ENCODE measurements around the gene ALPI. TPM values are rescaled to one million over a fixed set of nuclear protein-coding genes. Genes with fewer than 3 reads are reported as not detected.
"Not testable (repeated sequence)": the region's sequence is repeated elsewhere in the genome, so short reads cannot be mapped to it uniquely, and the experiment has no call there.

ALPI gene
- total RNA-seq, 1 experiment from 2014 or later, result not detected

GRCh38 chr2:232447638-232448303 is 8.2 kb upstream of the ALPI start:
- Histone ChIP-seq H3K9me3 (no peaks in the 10 kb centered on the region), H3K4me3 (no peak overlapping the region), H3K27me3 (no peaks in the 10 kb centered on the region), H3K36me3 (no peaks in the 10 kb centered on the region)
- no peak for DNase-seq

DNA sequence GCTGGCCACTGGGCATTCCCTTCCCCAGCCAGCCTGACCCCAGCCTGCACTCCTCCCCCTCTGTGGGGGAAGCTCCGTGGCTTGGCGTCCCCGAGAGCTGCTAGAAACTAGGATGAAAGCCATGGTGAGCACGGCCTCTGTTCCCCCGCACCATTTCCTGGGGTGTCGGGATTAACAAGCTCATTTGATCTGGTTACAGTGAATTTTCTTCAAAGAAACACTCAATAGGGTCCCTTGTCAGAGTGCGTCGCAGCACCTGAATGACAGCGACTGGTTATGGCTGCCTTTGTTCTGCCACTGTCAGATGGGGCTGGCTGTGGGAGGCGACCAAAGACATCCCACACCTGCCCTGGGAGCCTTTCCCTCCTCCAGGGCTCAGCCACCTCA is 7.7 kb upstream of the ALPI start:
- DNase-seq, result no peak
- Histone ChIP-seq H3K36me3 (no peaks in the 10 kb centered on the region), H3K4me3 (no peak overlapping the region), H3K27me3 (no peaks in the 10 kb centered on the region), H3K9me3 (no peaks in the 10 kb centered on the region)

DNA sequence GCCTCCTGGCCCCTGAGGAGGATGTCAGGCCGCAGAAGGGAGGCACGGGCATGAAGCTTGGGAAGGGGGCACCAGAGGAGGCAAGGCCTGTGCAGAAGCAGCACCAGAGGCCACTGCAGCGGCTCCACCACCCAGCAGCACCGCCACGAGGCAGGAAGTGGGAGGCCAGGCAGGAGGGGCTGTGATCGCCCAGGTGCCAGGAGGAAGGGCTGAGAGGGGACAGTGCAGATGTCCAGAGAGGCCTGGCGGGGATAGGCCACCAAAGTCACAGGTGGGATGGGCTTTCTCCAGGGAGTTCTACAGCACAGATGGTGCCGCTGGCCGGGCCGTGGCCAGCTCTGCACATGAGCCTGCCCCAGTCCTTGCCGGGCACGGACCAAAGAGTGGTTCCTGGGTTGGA is 6.0 kb upstream of the ALPI start:
- H3K4me3 ChIP-seq, result no peak overlapping the region
- DNase-seq, result no peak
- H3K27me3 ChIP-seq, result no peaks in the 10 kb centered on the region
- no peaks in the 10 kb centered on the region for H3K36me3 ChIP-seq
- no peaks in the 10 kb centered on the region for H3K9me3 ChIP-seq

- DNase-seq, H3K9me3 ChIP-seq, H3K27me3 ChIP-seq, H3K36me3 ChIP-seq, H3K4me3 ChIP-seq: not testable (repeated sequence)
Observed at GRCh38 chr2:232451645-232452044, 4.3 kb upstream of the ALPI start.

DNA sequence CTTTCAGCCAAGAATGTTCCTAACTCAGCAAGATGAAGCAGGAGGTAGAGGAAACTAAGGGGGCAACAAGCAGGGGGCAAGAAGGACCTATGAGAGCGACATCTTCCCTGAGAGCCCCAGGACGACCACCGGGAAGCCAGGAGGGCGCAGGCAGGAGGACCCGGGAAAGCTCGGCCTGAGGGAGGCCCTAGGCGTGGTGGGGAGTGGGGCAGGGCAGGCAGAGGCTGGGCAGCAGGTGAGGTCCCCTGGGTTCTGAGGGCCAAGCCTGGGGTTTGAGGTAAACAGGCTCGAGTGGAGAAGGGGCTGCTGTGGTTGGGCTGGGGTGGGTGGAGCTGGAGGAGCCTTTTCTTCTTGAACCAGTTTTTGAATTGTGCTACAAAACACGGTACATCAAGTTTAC is 1.3 kb upstream of the ALPI start:
- Histone ChIP-seq H3K9me3 (no peaks in the 10 kb centered on the region), H3K27me3 (no peaks in the 10 kb centered on the region)

DNA sequence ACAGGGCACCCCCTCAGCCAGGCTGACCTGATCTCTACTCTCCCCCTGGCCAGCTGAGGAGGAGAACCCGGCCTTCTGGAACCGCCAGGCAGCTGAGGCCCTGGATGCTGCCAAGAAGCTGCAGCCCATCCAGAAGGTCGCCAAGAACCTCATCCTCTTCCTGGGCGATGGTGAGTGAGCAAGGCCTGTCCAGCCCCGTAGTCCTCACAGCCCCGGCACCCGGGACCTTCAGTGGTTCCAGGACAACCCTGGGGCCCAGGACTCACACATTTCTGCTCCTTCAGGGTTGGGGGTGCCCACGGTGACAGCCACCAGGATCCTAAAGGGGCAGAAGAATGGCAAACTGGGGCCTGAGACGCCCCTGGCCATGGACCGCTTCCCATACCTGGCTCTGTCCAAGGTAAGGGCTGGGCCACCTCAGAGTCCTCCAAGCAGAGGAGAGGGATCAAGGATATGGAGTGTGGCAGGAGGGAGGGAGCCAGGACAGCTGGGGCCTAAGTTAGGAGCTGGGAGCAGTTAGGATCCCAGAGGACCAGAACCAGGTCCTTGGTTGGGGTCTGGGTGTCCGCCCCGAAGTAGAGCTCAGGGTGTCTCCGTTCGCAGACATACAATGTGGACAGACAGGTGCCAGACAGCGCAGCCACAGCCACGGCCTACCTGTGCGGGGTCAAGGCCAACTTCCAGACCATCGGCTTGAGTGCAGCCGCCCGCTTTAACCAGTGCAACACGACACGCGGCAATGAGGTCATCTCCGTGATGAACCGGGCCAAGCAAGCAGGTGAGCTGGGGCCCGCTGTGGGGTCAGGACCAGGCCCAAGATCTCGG is 555 bp downstream of the ALPI start:
- no peak overlapping the region for H3K4me3 ChIP-seq
- H3K36me3 ChIP-seq, result no peaks in the 10 kb centered on the region
- H3K27me3 ChIP-seq, result no peaks in the 10 kb centered on the region
- no peak for DNase-seq
- no peaks in the 10 kb centered on the region for H3K9me3 ChIP-seq

More for the DNA sequence above, 1.3 kb upstream of the ALPI start:
- no peaks in the 10 kb centered on the region for H3K36me3 ChIP-seq
- H3K4me3 ChIP-seq, result no peak overlapping the region
- no peak for DNase-seq

GRCh38 chr2:232457121-232458011 is 1.4 kb downstream of the ALPI start:
- H3K27me3 ChIP-seq, result no peaks in the 10 kb centered on the region
- no peak overlapping the region for H3K4me3 ChIP-seq
- H3K36me3 ChIP-seq, result no peaks in the 10 kb centered on the region
- DNase-seq, result no peak
- H3K9me3 ChIP-seq, result no peaks in the 10 kb centered on the region

DNA sequence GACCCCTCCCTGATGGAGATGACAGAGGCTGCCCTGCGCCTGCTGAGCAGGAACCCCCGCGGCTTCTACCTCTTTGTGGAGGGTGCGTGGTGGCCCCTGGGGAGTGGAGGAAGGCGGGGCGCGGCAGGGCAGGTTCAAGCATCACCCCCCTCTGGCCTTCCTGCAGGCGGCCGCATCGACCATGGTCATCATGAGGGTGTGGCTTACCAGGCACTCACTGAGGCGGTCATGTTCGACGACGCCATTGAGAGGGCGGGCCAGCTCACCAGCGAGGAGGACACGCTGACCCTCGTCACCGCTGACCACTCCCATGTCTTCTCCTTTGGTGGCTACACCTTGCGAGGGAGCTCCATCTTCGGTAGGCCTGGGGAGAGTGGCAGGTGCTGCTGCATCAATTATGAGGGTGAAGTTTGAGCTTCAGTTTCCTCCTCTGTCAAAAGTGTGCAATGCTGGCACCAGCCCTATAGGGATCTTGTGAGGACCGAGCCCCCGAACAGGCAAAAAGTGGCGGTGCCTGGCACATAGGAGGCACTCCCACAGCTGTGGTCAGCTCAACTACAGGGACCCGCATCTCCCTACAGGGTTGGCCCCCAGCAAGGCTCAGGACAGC is 2.2 kb downstream of the ALPI start:
- Histone ChIP-seq H3K36me3 (no peaks in the 10 kb centered on the region), H3K9me3 (no peaks in the 10 kb centered on the region), H3K27me3 (no peaks in the 10 kb centered on the region), H3K4me3 (no peak overlapping the region)
- DNase-seq, result no peak

DNA sequence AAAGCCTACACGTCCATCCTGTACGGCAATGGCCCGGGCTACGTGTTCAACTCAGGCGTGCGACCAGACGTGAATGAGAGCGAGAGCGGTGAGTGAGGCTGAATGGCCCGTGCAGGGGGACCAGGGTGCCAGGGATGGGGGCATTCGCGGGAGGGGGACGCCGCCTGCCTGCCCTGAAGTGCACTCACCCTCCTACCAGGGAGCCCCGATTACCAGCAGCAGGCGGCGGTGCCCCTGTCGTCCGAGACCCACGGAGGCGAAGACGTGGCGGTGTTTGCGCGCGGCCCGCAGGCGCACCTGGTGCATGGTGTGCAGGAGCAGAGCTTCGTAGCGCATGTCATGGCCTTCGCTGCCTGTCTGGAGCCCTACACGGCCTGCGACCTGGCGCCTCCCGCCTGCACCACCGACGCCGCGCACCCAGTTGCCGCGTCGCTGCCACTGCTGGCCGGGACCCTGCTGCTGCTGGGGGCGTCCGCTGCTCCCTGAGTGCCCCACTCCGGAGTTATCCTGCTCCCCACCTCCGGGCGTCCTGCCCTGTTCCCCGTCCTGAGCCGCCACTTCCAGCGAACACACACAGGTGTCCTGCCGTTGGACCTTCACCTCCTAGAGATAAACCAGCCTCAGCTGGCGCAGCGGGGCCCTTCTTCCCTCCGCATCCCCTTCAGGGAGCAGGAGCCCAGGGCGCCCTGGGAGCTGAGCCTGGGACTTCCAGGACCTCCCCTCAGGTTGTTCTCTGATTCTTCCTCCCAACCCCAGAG is 2.9 kb downstream of the ALPI start:
- Histone ChIP-seq H3K36me3 (no peaks in the 10 kb centered on the region), H3K27me3 (0 out of 2 replicates have a peak, but pooled peaks cover 2% of the 10 kb centered on the region), H3K4me3 (no peak overlapping the region), H3K9me3 (no peaks in the 10 kb centered on the region)
- no peak for DNase-seq

- Histone ChIP-seq H3K36me3 (no peaks in the 10 kb centered on the region), H3K4me3 (no peak overlapping the region), H3K27me3 (0 out of 2 replicates have a peak, but pooled peaks cover 2% of the 10 kb centered on the region), H3K9me3 (no peaks in the 10 kb centered on the region)
- no peak for DNase-seq
Observed at GRCh38 chr2:232459419-232460035, 3.6 kb downstream of the ALPI start.

DNA sequence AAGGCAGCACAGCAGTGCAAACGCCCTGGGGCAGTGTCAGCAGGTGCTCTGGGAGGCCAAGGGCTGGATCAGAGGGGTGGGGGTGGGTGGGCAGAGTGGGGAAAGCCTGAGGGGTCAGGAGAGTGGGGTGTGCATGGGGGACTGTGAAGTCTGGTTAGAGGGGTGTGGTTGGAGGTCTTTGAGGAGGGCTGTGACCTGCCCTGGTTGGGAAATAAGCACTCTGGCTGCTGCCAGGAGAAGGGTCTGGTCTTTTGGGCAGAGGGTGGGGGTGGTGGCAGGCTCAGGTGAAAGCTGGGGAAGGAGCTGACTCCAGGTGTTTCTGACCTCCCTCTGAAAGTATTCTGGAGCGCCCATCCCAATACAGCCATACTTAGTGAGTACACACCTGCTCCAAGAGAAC is 4.2 kb downstream of the ALPI start:
- no peak overlapping the region for H3K4me3 ChIP-seq

GRCh38 chr2:232463701-232464543 is 8.0 kb downstream of the ALPI start:
- DNase-seq, result no peak
- Histone ChIP-seq H3K27me3 (0 out of 2 replicates have a peak, but pooled peaks cover 2% of the 10 kb centered on the region), H3K9me3 (0 out of 2 replicates have a peak, but pooled peaks cover 4% of the 10 kb centered on the region), H3K4me3 (no peak overlapping the region), H3K36me3 (no peaks in the 10 kb centered on the region)

More for the DNA sequence above, 4.2 kb downstream of the ALPI start:
- H3K9me3 ChIP-seq, result no peaks in the 10 kb centered on the region
- 0 out of 2 replicates have a peak, but pooled peaks cover 2% of the 10 kb centered on the region for H3K27me3 ChIP-seq
- DNase-seq, result no peak
- H3K36me3 ChIP-seq, result no peaks in the 10 kb centered on the region

DNA sequence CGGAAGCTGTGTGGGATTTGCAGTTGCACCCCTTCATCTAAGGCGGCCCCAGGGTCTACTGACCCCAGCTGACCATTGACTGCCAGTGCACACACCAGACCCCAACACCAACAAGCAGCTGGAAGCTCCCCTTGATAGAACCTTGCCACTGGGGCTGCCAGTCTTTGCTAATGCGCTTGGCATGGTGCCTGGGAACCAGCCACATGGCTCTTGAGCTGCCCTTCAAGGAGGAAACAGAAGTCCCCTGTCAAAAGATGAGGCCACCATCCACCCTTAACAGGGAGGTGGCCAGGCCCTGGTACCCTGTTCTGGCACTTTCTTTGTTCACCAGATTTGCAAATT is 8.6 kb downstream of the ALPI start:
- 0 out of 2 replicates have a peak, but pooled peaks cover 4% of the 10 kb centered on the region for H3K9me3 ChIP-seq
- H3K4me3 ChIP-seq, result no peak overlapping the region
- no peak for DNase-seq
- H3K36me3 ChIP-seq, result no peaks in the 10 kb centered on the region
- H3K27me3 ChIP-seq, result 0 out of 2 replicates have a peak, but pooled peaks cover 2% of the 10 kb centered on the region

DNA sequence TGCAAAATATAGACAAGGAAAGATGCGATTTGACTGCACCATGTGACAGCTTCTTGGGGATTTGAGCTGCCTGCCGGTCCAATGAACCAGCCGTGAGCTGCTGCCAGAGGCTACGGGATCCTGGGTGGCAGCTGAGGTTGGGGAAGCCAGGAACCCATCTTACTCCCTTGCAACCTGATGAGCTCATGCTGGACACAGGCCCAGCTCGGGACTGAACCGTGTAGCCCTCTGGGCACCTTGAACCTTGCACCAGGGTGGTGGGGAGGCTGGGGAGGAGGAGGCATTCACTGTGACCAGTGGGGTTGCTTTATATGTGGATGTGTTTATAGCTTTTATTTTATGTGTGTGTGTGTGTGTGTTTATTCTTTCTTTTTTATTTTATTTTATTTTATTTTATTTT is 9.1 kb downstream of the ALPI start:
- H3K9me3 ChIP-seq, result 0 out of 2 replicates have a peak, but pooled peaks cover 4% of the 10 kb centered on the region
- H3K4me3 ChIP-seq, result no peak overlapping the region
- 0 out of 2 replicates have a peak, but pooled peaks cover 2% of the 10 kb centered on the region for H3K27me3 ChIP-seq
- no peak for DNase-seq
- no peaks in the 10 kb centered on the region for H3K36me3 ChIP-seq

DNA sequence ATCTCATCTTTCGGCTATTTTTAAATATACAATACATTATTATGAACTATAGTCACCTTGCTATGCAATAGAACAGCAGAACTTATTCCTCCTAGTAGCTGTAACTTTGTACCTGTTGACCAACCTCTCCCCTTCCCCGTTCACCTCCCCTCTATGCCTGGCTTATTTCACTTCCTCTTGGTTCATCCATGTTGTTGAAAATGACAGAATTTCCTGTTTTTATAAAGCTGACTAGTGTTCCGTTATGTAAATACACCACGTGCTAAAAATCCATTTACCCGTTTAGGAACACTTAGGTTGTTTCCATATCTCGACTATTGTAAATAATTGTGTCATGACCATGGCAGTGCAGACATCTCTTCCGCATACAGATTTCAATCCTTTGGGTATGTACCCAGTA is 10.3 kb downstream of the ALPI start:
- H3K4me3 ChIP-seq, result no peak overlapping the region
- H3K9me3 ChIP-seq, result 0 out of 2 replicates have a peak, but pooled peaks cover 4% of the 10 kb centered on the region
- H3K36me3 ChIP-seq, result no peaks in the 10 kb centered on the region
- DNase-seq, result no peak
- H3K27me3 ChIP-seq, result peaks cover 4% of the 10 kb centered on the region; the same call in 1 of the 2 replicates
